Upper lobe of left lung (tissue), 6 donors: Measurements from ENCODE around the gene MGMT. TPM values are rescaled to one million over a fixed set of nuclear protein-coding genes. Genes with fewer than 3 reads are reported as not detected.
A peak's percentile ranks its signal among the peaks of the same experiment; 100 is the strongest.

Experiments
- ATAC-seq, 2 donors: fragments of 200-7000 bp; cut with Tn5 transposase; one replicate each; pipeline ENCODE4 v1.9.1; 2022; ENCODE audit warnings: mild to moderate bottlenecking in 2 of 2, moderate library complexity in 2 of 2; ENCODE audit not compliant: low FRiP score in 2 of 2
- DNase-seq, 2 donors: peaks; one replicate each; pipeline ENCODE4 v3.0.0-alpha.2; 2019 to 2020
- H3K27ac ChIP-seq, 4 donors: fragments of 200-600 bp; sonication (generic); one replicate each; pipeline ENCODE4 v1.5.1; 2016 to 2019
- H3K27me3 ChIP-seq, 4 donors: fragments of 200-600 bp; sonication (generic); one replicate each; pipeline ENCODE4 v1.5.1; 2017 to 2019
- H3K36me3 ChIP-seq, 4 donors: fragments of 200-600 bp; sonication (generic); one replicate each; pipeline ENCODE4 v1.5.1; 2016 to 2019
- H3K4me1 ChIP-seq, 4 donors: fragments of 200-600 bp; sonication (generic); one replicate each; pipeline ENCODE4 v1.5.1; 2018 to 2019
- H3K4me3 ChIP-seq, 4 donors: fragments of 200-600 bp; sonication (generic); one replicate each; pipeline ENCODE4 v1.5.1; 2017 to 2019; ENCODE audit warnings: mild to moderate bottlenecking in 2 of 4, moderate library complexity in 1 of 4
- H3K9me3 ChIP-seq, 4 donors: fragments of 200-600 bp; sonication (generic); one replicate each; pipeline ENCODE4 v1.5.1; 2018 to 2019
- CTCF ChIP-seq, 6 experiments: fragments of 450-650 bp in 4 of 6; fragments of 200-600 bp in 2 of 6; sonication (generic) in 2 of 6; IDR thresholded peaks; one replicate each; pipeline ENCODE4 v1.5.1; 2016 to 2019; ENCODE audit warnings: antibody characterized with exemption in 6 of 6
- EP300 ChIP-seq, 4 donors: sonication (generic); formaldehyde crosslinking; IDR thresholded peaks; one replicate each; pipeline ENCODE4 v1.5.1; 2017; ENCODE audit warnings: antibody characterized with exemption in 4 of 4, control low read depth in 2 of 4
- POLR2A ChIP-seq, 4 donors: fragments of 450-650 bp; IDR thresholded peaks; one replicate each; pipeline ENCODE4 v1.5.1; 2016 to 2017; ENCODE audit warnings: antibody characterized with exemption in 4 of 4, mild to moderate bottlenecking in 2 of 4
- POLR2AphosphoS5 ChIP-seq, 2 donors: sonication (generic); formaldehyde crosslinking; IDR thresholded peaks; one replicate each; pipeline ENCODE4 v1.5.1; 2017; ENCODE audit warnings: antibody characterized with exemption in 2 of 2
- WGBS, 2 donors: methylation state at CpG; one replicate each; pipeline ENCODE4 v1.1.5; 2017 to 2018; 5-methylcytosine and 5-hydroxymethylcytosine counted together
- total RNA-seq, 6 donors: library from RNA; depleted of rRNA in 4 of 6; stranded (reverse); fragments of >200 nt in 4 of 6; gene quantifications; one replicate each; pipeline versions ENCODE4 v1.1.0 to v1.2.1, GENCODE V29; 2016 to 2021
- donor health status: DM: no; HTN: no; CAD: no; lungs with moderate emphysema.
- donor health status: DM: no; HTN: yes; CAD: no; lungs with severe emphysema.

The MGMT gene
- total RNA-seq, 6 donors from 2014 or later: 20.9 to 44.0 (median 29.6) TPM

- WGBS, 2 donors: 96% methylated on average over 11 of the region's 11 CpGs
- Histone ChIP-seq H3K4me1 (no peaks in the 10 kb centered on the region), H3K4me3 (no peak overlapping the region), H3K36me3 (no peaks in the 10 kb centered on the region), H3K9me3 (no peaks in the 10 kb centered on the region), H3K27me3 (no peaks in the 10 kb centered on the region), H3K27ac (no peak overlapping the region)
- TF ChIP-seq EP300 (IDR thresholded peaks at IDR 0.05) (no peak), CTCF (IDR thresholded peaks at IDR 0.05) (no peak), POLR2A (IDR thresholded peaks at IDR 0.05) (no peak), POLR2AphosphoS5 (IDR thresholded peaks at IDR 0.05) (no peak)
- ATAC-seq (no peak), DNase-seq (peak in 1 of 2 donors; percentile 50)
These were observed 210.4 kb downstream of the MGMT start for GRCh38 chr10:129677377-129677927.

- Histone ChIP-seq H3K4me3 (no peak overlapping the region), H3K36me3 (no peaks in the 10 kb centered on the region), H3K4me1 (no peaks in the 10 kb centered on the region), H3K27me3 (no peaks in the 10 kb centered on the region), H3K9me3 (no peaks in the 10 kb centered on the region), H3K27ac (no peak overlapping the region)
- ATAC-seq (no peak), DNase-seq (no peak)
- TF ChIP-seq EP300 (IDR thresholded peaks at IDR 0.05): no peak
- no peak for TF ChIP-seq POLR2AphosphoS5 (IDR thresholded peaks at IDR 0.05)
- TF ChIP-seq POLR2A (IDR thresholded peaks at IDR 0.05): no peak
- TF ChIP-seq CTCF (IDR thresholded peaks at IDR 0.05): no peak
- WGBS, 2 donors: 84 to 100% methylated on average over 1 to 4 of the region's 4 CpGs
These were observed 211.1 kb downstream of the MGMT start for GRCh38 chr10:129678186-129678585.

GRCh38 chr10:129679207-129679606 is 212.2 kb downstream of the MGMT start:
- DNase-seq: no peak
- TF ChIP-seq POLR2A (IDR thresholded peaks at IDR 0.05) (no peak), EP300 (IDR thresholded peaks at IDR 0.05) (no peak), CTCF (IDR thresholded peaks at IDR 0.05) (no peak), POLR2AphosphoS5 (IDR thresholded peaks at IDR 0.05) (no peak)
- ATAC-seq: no peak
- H3K36me3 ChIP-seq: no peaks in the 10 kb centered on the region
- no peaks in the 10 kb centered on the region for H3K27me3 ChIP-seq
- H3K9me3 ChIP-seq: no peaks in the 10 kb centered on the region
- H3K4me3 ChIP-seq: no peak overlapping the region
- H3K4me1 ChIP-seq: no peaks in the 10 kb centered on the region
- 97 to 98% methylated on average over 10 of the region's 10 CpGs for WGBS, 2 donors
- H3K27ac ChIP-seq: no peak overlapping the region

- Histone ChIP-seq H3K4me3 (no peak overlapping the region), H3K9me3 (no peaks in the 10 kb centered on the region), H3K27ac (no peak overlapping the region), H3K36me3 (no peaks in the 10 kb centered on the region), H3K4me1 (no peaks in the 10 kb centered on the region), H3K27me3 (no peaks in the 10 kb centered on the region)
- DNase-seq: peak in 1 of 2 donors; percentile 62
- peak in 1 of 2 donors; percentile 48 for ATAC-seq
- 93 to 96% methylated on average over 22 to 23 of the region's 32 CpGs for WGBS, 2 donors
- no peak for TF ChIP-seq EP300 (IDR thresholded peaks at IDR 0.05)
- no peak for TF ChIP-seq POLR2A (IDR thresholded peaks at IDR 0.05)
- TF ChIP-seq POLR2AphosphoS5 (IDR thresholded peaks at IDR 0.05): no peak
- TF ChIP-seq CTCF (IDR thresholded peaks at IDR 0.05): no peak
These were observed 213.8 kb downstream of the MGMT start for GRCh38 chr10:129680661-129681344.

DNA sequence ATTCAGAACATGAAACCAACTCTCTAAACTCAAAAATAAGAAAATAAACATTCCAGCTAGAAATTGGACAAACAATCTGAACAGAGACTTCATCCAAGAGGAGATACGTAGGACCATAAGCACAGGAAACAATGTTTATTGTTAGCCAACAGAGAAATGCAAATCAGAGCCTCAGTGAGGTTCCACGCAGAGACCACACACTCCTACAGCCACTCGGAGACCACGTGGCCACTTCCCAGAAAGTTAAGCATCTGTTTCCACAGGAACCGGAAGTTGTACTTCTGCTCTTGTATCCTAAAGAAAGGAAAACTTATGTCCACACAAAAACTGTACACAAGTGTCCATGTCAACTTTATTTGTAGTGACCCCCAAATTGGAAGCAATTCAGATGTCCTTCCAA is 214.8 kb downstream of the MGMT start:
- H3K27me3 ChIP-seq: no peaks in the 10 kb centered on the region
- TF ChIP-seq CTCF (IDR thresholded peaks at IDR 0.05): no peak
- TF ChIP-seq EP300 (IDR thresholded peaks at IDR 0.05): no peak
- no peak for TF ChIP-seq POLR2A (IDR thresholded peaks at IDR 0.05)
- no peak for TF ChIP-seq POLR2AphosphoS5 (IDR thresholded peaks at IDR 0.05)
- 57 to 66% methylated on average over 5 of the region's 5 CpGs for WGBS, 2 donors
- H3K4me1 ChIP-seq: no peaks in the 10 kb centered on the region
- no peaks in the 10 kb centered on the region for H3K9me3 ChIP-seq
- DNase-seq (no peak), ATAC-seq (no peak)
- H3K27ac ChIP-seq: no peak overlapping the region
- no peak overlapping the region for H3K4me3 ChIP-seq
- H3K36me3 ChIP-seq: no peaks in the 10 kb centered on the region
